ENCODE results near the gene KRTCAP2.

KRTCAP2 gene

DNA sequence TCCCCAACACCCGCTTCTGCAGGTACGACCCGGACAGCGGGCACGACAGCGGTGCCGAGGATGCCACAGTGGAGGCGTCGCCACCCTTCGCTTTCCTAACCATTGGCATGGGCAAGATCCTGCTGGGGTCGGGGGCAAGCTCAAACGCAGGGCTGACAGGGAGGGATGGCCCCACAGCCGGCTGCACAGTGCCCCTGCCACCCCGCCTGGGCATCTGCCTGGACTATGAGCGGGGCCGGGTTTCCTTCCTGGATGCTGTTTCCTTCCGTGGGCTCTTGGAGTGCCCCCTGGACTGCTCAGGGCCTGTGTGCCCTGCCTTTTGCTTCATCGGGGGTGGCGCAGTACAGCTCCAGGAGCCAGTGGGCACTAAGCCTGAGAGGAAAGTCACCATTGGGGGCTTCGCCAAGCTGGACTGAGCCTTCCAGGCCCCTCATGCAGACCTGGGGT is 10.7 kb upstream of the KRTCAP2 start:
- ChIA-PET POLR2A (no interaction called here), CTCF (interaction anchor here (2.7 to 4.2 kb wide), 4 partner anchors 9 to 92 kb away, joined by 8 to 42 read pairs (median 24); partner anchors contain the start of genes KRTCAP2 and TRIM46)

GRCh38 chr1:155182052-155182550 is 9.0 kb upstream of the KRTCAP2 start:
- TF ChIP-seq, protein P1, sequence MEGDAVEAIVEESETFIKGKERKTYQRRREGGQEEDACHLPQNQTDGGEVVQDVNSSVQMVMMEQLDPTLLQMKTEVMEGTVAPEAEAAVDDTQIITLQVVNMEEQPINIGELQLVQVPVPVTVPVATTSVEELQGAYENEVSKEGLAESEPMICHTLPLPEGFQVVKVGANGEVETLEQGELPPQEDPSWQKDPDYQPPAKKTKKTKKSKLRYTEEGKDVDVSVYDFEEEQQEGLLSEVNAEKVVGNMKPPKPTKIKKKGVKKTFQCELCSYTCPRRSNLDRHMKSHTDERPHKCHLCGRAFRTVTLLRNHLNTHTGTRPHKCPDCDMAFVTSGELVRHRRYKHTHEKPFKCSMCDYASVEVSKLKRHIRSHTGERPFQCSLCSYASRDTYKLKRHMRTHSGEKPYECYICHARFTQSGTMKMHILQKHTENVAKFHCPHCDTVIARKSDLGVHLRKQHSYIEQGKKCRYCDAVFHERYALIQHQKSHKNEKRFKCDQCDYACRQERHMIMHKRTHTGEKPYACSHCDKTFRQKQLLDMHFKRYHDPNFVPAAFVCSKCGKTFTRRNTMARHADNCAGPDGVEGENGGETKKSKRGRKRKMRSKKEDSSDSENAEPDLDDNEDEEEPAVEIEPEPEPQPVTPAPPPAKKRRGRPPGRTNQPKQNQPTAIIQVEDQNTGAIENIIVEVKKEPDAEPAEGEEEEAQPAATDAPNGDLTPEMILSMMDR (IDR thresholded peaks at IDR 0.05; ENCODE audit: control extremely low read depth, extremely low read depth, low read depth, missing control alignments): no peak
- DNase-seq (ENCODE audit: extremely low spot score): no peak
- POLR2A ChIA-PET: interaction anchor here (0.6 kb wide), 1 partner anchor 349 kb away, joined by 3 read pairs; no protein-coding TSS in a partner anchor
- CTCF ChIA-PET: interaction anchor here (4.2 to 11.6 kb wide), 2 partner anchors 10 to 11 kb away, joined by 22 to 167 read pairs; partner anchors contain the start of gene KRTCAP2

More for the DNA sequence above, 10.7 kb upstream of the KRTCAP2 start:
- DNase-seq (ENCODE audit: extremely low spot score): no peak
- TF ChIP-seq, protein P1 (IDR thresholded peaks at IDR 0.05; ENCODE audit: control extremely low read depth, extremely low read depth, low read depth, missing control alignments): no peak

GRCh38 chr1:155181371-155182051 is 8.4 kb upstream of the KRTCAP2 start:
- no peak for DNase-seq (ENCODE audit: extremely low spot score)
- CTCF ChIA-PET: interaction anchor here (11.6 kb wide), 1 partner anchor 12 kb away, joined by 167 read pairs; no protein-coding TSS in a partner anchor
- POLR2A ChIA-PET: no interaction called here
- TF ChIP-seq, protein P1 (IDR thresholded peaks at IDR 0.05; ENCODE audit: control extremely low read depth, extremely low read depth, low read depth, missing control alignments): no peak

GRCh38 chr1:155179112-155180031 is 6.3 kb upstream of the KRTCAP2 start:
- TF ChIP-seq, protein P1 (IDR thresholded peaks at IDR 0.05; ENCODE audit: control extremely low read depth, extremely low read depth, low read depth, missing control alignments): no peak
- DNase-seq (ENCODE audit: extremely low spot score): no peak
- ChIA-PET CTCF (interaction anchor here (1.0 to 11.6 kb wide), 5 partner anchors 12 to 88 kb away, joined by 3 to 167 read pairs (median 6); no protein-coding TSS in a partner anchor), POLR2A (no interaction called here)

DNA sequence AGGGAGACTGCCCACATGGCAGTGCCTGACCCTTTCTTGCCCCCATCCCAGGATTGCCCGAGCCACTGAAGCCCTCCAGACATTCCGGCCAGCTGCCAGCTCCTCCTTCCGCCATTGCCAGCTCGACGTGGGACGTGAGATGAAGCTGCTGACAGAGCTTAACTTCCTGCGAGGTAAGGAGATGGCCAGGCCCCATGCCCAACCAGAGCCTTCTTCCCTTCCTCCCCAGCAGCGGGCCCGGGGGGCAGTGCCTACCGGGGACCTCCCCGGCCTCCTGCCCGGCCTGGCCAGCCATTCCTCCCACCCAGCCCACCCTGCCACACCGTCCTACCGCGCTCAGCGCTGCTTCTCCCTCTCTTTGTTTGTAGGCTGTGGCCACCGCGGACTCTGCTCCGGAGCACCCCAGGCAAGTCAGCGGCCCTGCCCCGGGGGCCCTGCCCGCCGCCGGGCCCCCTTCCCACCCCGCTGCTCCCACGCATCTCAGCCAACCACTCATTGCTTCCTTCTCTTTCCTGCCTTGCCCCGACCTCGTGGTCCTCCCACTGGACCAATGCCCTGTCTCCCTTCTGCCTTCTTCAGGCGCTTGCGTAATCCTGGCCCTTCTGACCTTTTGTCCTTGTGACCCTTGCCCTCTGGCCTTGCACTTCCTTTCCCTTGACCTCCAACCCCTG is 5.5 kb upstream of the KRTCAP2 start:
- TF ChIP-seq, protein P1 (IDR thresholded peaks at IDR 0.05; ENCODE audit: control extremely low read depth, extremely low read depth, low read depth, missing control alignments): no peak
- no peak for DNase-seq (ENCODE audit: extremely low spot score)
- POLR2A ChIA-PET: interaction anchor here (0.6 kb wide), 1 partner anchor 16 kb away, joined by 3 read pairs; no protein-coding TSS in a partner anchor
- CTCF ChIA-PET: interaction anchor here (1.8 to 11.6 kb wide), 5 partner anchors 11 to 87 kb away, joined by 6 to 167 read pairs (median 9); no protein-coding TSS in a partner anchor

Measured in GM10248 (cell line).